GM18909 (cell line): Measurements from ENCODE around the gene AK5.

Experiments
- ATAC-seq: cut with Tn5 transposase; IDR thresholded peaks from one replicate; pipeline ENCODE4 v1.9.1; 2021; ENCODE audit warnings: mild to moderate bottlenecking; ENCODE audit not compliant: unreplicated experiment, poor library complexity

Gene AK5

GRCh38 chr1:77533660-77534305 lies 252.0 kb downstream of the AK5 start:
- ATAC-seq: no peak

GRCh38 chr1:77534456-77534855 lies 252.6 kb downstream of the AK5 start:
- no peak for ATAC-seq

GRCh38 chr1:77536813-77537212 lies 255.0 kb downstream of the AK5 start:
- ATAC-seq: no peak

GRCh38 chr1:77538956-77539518 lies 257.2 kb downstream of the AK5 start:
- ATAC-seq: peak; percentile 82

GRCh38 chr1:77539519-77540142 lies 257.8 kb downstream of the AK5 start:
- no peak for ATAC-seq

GRCh38 chr1:77540501-77541161 lies 258.8 kb downstream of the AK5 start:
- ATAC-seq: peak; percentile 35

- peak; percentile 41 for ATAC-seq
These were observed 259.3 kb downstream of the AK5 start for GRCh38 chr1:77541162-77541545.

GRCh38 chr1:77542813-77543420 lies 261.1 kb downstream of the AK5 start:
- no peak for ATAC-seq

- no peak for ATAC-seq
These were observed 262.1 kb downstream of the AK5 start for GRCh38 chr1:77543822-77544448.

GRCh38 chr1:77544845-77545244 lies 263.0 kb downstream of the AK5 start:
- no peak for ATAC-seq

- ATAC-seq: no peak
These were observed 264.2 kb downstream of the AK5 start for GRCh38 chr1:77545970-77546369.

- no peak for ATAC-seq
These were observed 265.1 kb downstream of the AK5 start for GRCh38 chr1:77546890-77547289.

- no peak for ATAC-seq
These were observed 266.5 kb downstream of the AK5 start for GRCh38 chr1:77548285-77548684.

- no peak for ATAC-seq
These were observed 268.3 kb downstream of the AK5 start for GRCh38 chr1:77550135-77550534.

GRCh38 chr1:77552626-77553025 lies 270.8 kb downstream of the AK5 start:
- no peak for ATAC-seq

GRCh38 chr1:77553568-77554291 lies 271.9 kb downstream of the AK5 start:
- no peak for ATAC-seq

- ATAC-seq: no peak
These were observed 274.2 kb downstream of the AK5 start for GRCh38 chr1:77556045-77556444.

GRCh38 chr1:77557053-77557452 lies 275.2 kb downstream of the AK5 start:
- no peak for ATAC-seq

GRCh38 chr1:77558591-77559164 lies 276.9 kb downstream of the AK5 start:
- ATAC-seq: no peak

- ATAC-seq: no peak
These were observed 278.9 kb downstream of the AK5 start for GRCh38 chr1:77560741-77561140.
